ENCODE measurements around the gene LIPC. TPM values are rescaled to one million over a fixed set of nuclear protein-coding genes. Genes with fewer than 3 reads are reported as not detected.

LIPC gene
- total RNA-seq, 1 donor from 2014 or later, result not detected

DNA sequence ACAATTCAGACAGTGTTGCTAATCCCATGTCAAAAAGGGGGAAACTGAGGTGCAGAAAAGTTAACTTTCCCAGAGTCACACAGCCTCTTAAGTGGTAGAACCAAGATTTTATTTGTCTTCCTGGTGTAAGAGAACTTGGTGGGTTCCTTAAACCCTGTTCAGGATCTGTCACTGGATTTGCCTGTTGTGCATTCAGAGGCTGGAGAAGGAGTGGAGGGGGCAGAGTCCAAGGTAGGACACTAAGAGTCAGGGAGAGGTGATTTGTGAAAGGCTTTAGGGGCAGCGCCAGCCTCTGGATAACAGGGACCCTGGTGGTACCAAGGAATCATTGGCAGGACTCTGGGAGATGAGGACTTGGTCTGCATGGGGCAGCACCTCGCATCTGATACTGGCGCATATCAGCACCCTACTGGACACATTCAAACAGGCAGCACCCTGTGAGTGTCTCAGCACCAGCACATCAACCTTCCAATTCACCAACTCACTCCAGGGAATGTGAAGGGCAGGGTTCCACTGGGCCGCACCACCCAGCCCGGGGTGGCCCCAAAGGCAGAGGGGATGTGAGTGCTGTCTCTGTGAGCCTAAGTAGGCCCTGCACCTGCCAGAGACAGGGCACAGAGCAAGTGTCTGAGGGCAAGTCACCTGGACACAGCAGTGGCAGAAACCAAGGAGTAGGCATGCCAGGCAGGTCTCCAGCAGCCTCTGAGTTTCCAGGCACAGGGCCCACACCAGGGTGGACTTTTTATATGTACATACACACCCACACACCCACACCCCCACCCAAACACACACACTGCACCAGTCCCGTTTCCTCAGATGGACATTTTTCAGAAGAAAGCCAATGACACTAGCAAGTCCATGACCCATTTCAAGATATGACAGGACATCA, 71.6 kb downstream of the LIPC start:
- no peaks in the 10 kb centered on the region for H3K27me3 Mint-ChIP-seq (ENCODE audit: low read depth)
- H3K27ac Mint-ChIP-seq, result no peak overlapping the region
- peaks cover 23% of the 10 kb centered on the region for H3K4me1 Mint-ChIP-seq

DNA sequence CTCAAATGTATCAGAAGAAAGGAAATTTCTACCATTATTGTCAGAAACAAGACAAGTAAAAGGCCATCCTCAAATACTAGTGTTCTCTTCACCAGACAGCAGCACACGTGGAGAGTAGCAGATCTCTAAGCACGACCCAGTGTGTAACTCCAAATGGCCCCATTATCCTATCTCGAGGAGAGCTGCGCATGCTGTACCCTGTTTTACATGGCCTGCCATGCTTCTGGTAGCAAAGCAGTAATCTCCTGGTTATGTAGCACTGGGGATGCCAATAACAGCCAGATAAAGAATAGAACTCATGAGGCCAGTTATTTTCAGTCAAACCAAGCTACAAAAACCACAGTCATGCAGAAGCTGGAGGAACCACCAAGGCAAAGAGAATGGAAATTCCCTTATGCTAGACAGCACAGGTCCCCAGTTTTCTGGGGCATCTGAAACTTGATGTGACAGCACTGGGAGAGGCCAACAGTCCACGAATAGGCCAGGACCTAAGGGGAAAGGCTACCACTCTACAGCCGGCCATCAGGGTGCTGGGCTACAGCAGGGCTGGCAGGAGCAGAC, 73.0 kb downstream of the LIPC start:
- TF ChIP-seq, protein P1, sequence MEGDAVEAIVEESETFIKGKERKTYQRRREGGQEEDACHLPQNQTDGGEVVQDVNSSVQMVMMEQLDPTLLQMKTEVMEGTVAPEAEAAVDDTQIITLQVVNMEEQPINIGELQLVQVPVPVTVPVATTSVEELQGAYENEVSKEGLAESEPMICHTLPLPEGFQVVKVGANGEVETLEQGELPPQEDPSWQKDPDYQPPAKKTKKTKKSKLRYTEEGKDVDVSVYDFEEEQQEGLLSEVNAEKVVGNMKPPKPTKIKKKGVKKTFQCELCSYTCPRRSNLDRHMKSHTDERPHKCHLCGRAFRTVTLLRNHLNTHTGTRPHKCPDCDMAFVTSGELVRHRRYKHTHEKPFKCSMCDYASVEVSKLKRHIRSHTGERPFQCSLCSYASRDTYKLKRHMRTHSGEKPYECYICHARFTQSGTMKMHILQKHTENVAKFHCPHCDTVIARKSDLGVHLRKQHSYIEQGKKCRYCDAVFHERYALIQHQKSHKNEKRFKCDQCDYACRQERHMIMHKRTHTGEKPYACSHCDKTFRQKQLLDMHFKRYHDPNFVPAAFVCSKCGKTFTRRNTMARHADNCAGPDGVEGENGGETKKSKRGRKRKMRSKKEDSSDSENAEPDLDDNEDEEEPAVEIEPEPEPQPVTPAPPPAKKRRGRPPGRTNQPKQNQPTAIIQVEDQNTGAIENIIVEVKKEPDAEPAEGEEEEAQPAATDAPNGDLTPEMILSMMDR (IDR thresholded peaks at IDR 0.05; ENCODE audit: unreplicated experiment), result no peak
- H3K27ac Mint-ChIP-seq, result no peak overlapping the region
- H3K4me1 Mint-ChIP-seq, result peaks cover 19% of the 10 kb centered on the region
- no peak overlapping the region for H3K4me3 Mint-ChIP-seq
- DNase-seq (ENCODE audit: low spot score in 2 of 2, unreplicated experiment in 2 of 2), result no peak
- H3K36me3 Mint-ChIP-seq, result no peaks in the 10 kb centered on the region
- H3K27me3 Mint-ChIP-seq (ENCODE audit: low read depth), result no peaks in the 10 kb centered on the region
- H3K9me3 Mint-ChIP-seq, result no peaks in the 10 kb centered on the region

More for the DNA sequence above, 71.6 kb downstream of the LIPC start:
- no peak for DNase-seq (ENCODE audit: low spot score in 2 of 2, unreplicated experiment in 2 of 2)
- Mint-ChIP-seq H3K4me3 (no peak overlapping the region), H3K36me3 (no peaks in the 10 kb centered on the region), H3K9me3 (no peaks in the 10 kb centered on the region)
- TF ChIP-seq, protein P1 (IDR thresholded peaks at IDR 0.05; ENCODE audit: unreplicated experiment), result no peak

DNA sequence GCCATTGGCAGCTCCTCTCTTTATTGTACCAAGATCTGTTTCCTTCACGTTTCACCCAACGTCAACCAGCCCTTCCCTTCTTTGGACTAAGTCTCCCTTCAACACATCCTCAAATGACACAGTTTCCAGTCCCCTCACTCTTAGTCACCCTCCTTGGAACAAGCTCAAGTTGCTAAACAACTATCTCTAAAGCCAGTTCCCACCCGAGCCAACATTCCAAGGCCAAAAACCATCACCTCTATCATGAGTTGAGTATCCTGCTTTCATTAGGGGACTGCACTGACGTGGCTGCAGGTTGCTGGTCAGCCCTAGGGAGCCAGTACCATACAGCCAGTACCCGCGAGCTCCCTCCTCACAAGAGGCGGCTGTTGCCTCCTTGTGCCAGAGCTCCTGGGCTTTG, 73.8 kb downstream of the LIPC start:
- H3K27me3 Mint-ChIP-seq (ENCODE audit: low read depth), result no peaks in the 10 kb centered on the region
- DNase-seq (ENCODE audit: low spot score in 2 of 2, unreplicated experiment in 2 of 2), result no peak
- TF ChIP-seq, protein P1 (IDR thresholded peaks at IDR 0.05; ENCODE audit: unreplicated experiment), result no peak
- peaks cover 19% of the 10 kb centered on the region for H3K4me1 Mint-ChIP-seq
- no peak overlapping the region for H3K27ac Mint-ChIP-seq
- H3K4me3 Mint-ChIP-seq, result no peak overlapping the region
- H3K36me3 Mint-ChIP-seq, result no peaks in the 10 kb centered on the region
- H3K9me3 Mint-ChIP-seq, result no peaks in the 10 kb centered on the region

DNA sequence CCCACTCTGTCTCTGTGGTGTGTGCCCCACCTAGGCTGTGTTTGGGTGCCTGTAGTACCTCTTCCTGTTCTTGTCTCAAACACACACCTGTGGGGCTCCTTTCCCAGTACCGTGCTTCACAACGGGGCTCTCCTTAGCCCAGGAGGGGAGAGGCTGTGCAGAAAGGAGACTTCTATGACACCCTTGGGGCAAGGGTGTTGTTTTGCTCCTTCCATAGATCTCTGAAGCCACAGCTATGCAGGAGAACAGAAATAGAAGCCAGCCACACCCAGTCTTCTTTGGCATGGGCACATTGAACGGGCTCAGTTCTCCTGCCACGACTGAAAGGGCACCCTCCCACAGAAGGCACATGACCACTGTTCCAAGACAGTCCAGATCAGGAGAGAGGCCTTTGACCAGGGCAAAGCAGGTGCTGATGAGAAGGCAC, 74.3 kb downstream of the LIPC start:
- Mint-ChIP-seq H3K4me1 (peaks cover 15% of the 10 kb centered on the region), H3K36me3 (no peaks in the 10 kb centered on the region), H3K27ac (no peak overlapping the region), H3K4me3 (no peak overlapping the region), H3K27me3 (ENCODE audit: low read depth) (no peaks in the 10 kb centered on the region), H3K9me3 (no peaks in the 10 kb centered on the region)
- TF ChIP-seq, protein P1 (IDR thresholded peaks at IDR 0.05; ENCODE audit: unreplicated experiment), result no peak
- DNase-seq (ENCODE audit: low spot score in 2 of 2, unreplicated experiment in 2 of 2), result no peak

DNA sequence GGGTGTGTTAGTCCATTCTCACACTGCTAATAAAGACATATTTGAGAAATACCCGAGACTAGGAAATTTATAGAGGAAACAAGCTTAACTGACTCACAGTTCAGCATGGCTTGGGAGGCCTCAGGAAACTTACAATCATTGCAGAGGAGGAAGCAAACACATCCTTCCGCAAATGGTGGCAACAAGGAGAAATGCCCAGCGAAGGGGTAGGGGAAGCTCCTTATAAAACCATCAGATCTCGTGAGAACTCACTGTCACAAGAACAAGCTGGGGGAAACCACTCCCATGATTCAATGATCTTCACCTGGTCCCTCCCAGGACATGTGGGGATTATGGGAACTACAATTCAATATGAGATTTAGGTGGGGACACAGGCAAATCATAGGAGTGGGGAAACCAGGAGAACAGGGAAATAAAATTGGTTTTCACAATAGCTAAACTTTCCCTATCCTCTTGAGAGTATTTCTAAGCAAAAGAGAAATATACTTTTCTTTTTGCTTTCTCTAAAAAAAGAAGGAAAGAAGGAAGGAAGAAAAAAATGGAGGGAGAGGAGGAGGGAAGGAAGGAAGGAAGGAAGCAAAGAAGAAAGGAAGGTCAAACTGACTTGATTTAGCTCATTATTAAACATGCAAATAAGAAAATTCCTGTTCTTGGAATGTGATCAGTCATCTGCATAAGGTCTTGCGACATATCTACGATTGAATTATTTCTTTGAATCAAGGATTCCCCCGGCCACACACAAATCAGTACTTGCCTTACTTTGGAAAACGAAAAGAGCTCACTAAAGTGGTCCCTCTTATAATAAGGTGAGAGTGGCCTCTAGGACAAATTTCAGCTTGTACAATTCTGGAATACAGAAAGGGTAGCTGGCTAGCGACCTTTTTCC, 75.2 kb downstream of the LIPC start:
- Mint-ChIP-seq H3K27ac (no peak overlapping the region), H3K36me3 (no peaks in the 10 kb centered on the region), H3K4me1 (peaks cover 5% of the 10 kb centered on the region), H3K9me3 (no peaks in the 10 kb centered on the region), H3K27me3 (ENCODE audit: low read depth) (no peaks in the 10 kb centered on the region), H3K4me3 (no peak overlapping the region)
- TF ChIP-seq, protein P1 (IDR thresholded peaks at IDR 0.05; ENCODE audit: unreplicated experiment), result no peak
- no peak for DNase-seq (ENCODE audit: low spot score in 2 of 2, unreplicated experiment in 2 of 2)

Data from mesothelial cell of epicardium (in vitro differentiated cells).